Breast epithelium (tissue), 3 donors: ENCODE measurements around the gene LUZP1.

ENCODE experiments used
- CTCF ChIP-seq, 3 donors: fragments of 450-650 bp; IDR thresholded peaks; one replicate each; pipeline ENCODE4 v1.5.1; 2016 to 2017; ENCODE audit warnings: antibody characterized with exemption in 3 of 3, mild to moderate bottlenecking in 3 of 3, moderate library complexity in 3 of 3
- POLR2A ChIP-seq: fragments of 450-650 bp; IDR thresholded peaks from one replicate; pipeline ENCODE4 v1.6.1; 2016; ENCODE audit warnings: antibody characterized with exemption, mild to moderate bottlenecking, moderate library complexity
- POLR2AphosphoS5 ChIP-seq, 3 donors: sonication (generic); formaldehyde crosslinking; IDR thresholded peaks; one replicate each; pipeline ENCODE4 v1.6.1; 2017; ENCODE audit warnings: antibody characterized with exemption in 3 of 3

DNA sequence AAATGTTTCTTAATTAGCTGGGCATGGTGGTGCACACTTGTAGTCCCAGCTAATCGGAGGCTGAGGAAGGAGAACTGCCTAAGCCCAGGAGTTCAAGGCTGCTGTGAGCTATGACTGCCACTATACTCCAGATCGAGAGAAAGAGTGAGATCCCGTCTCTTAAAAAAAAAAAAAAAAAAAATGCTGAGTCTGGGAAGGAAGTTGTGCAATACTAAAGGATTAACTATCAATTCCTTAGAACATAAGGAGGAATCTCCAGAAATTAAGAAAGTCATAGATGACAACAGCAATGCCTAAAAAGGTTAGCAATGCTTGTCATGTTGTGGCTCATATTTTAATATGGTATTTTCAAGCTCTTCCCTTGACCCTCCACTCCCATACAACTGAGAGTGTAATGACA lies 5.3 kb downstream of the LUZP1 start:
- TF ChIP-seq CTCF (IDR thresholded peaks at IDR 0.05) (no peak), POLR2AphosphoS5 (IDR thresholded peaks at IDR 0.05) (no peak), POLR2A (no peak)
